Stimulated activated CD8-positive, alpha-beta memory T cell treated with anti-CD3 and anti-CD28 coated beads, Interleukin-15, amount 100 ng/mL, for 24 hours (primary cell): ENCODE results near the gene XIAP.

Source experiments
- DNase-seq: peaks from one replicate; pipeline ENCODE4 v3.0.0-alpha.2; 2020; ENCODE audit warnings: low read depth

XIAP gene

GRCh38 chrX:123961268-123962005 is 101.6 kb downstream of the XIAP start, which contains the start of gene STAG2:
TSS of gene STAG2 (plus strand) at chrX:123961706. CDS start at chrX:124022628, 60,922 bp downstream.
- peak; percentile 16 for DNase-seq

DNA sequence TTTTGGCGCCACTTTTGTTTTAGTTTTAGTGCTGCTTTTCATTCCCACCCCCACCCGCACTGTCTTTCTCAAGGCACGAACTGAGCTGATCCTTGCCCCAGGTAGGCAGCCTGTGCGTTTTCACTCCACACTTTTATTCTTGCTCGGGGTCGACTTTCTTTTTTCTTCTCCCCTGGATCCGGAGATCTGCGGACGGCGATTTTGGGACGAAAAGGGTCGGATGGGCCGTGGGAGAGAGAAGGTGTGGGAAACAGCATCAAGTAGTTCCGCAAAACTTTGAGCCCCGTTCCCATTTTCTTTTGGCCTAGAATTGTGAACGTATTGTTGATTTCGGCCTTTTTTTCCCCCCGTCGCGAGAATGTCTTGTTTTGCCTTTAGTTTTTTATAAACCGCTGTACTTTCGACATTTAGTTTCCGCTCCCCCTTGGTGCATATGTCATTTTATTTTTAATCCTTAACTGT is 102.2 kb downstream of the XIAP start:
- DNase-seq, result no peak

GRCh38 chrX:123962794-123963373 is 103.0 kb downstream of the XIAP start:
- DNase-seq, result peak; percentile 39
